Activated effector memory CD4-positive, alpha-beta T cell treated with Interleukin-2 at 50 U/mL for 16 hours (primary cell): ENCODE results near the gene ISCU.
"Not testable (repeated sequence)": the region's sequence is repeated elsewhere in the genome, so short reads cannot be mapped to it uniquely, and the experiment has no call there.

Experiments used
- DNase-seq: peaks from one replicate; pipeline ENCODE4 v3.0.0-alpha.2; 2020

Gene ISCU

GRCh38 chr12:108607981-108608600, 45.7 kb downstream of the ISCU start:
- DNase-seq: no peak

GRCh38 chr12:108608616-108609015, 46.2 kb downstream of the ISCU start:
- DNase-seq: no peak

GRCh38 chr12:108609537-108610335, 47.3 kb downstream of the ISCU start:
- no peak for DNase-seq

- no peak for DNase-seq
Observed at GRCh38 chr12:108610336-108610815, 48.0 kb downstream of the ISCU start.

- no peak for DNase-seq
Observed at GRCh38 chr12:108610856-108611605, 48.6 kb downstream of the ISCU start.

GRCh38 chr12:108611884-108612415, 49.6 kb downstream of the ISCU start:
- no peak for DNase-seq

GRCh38 chr12:108612788-108613282, 50.4 kb downstream of the ISCU start:
- no peak for DNase-seq

GRCh38 chr12:108613548-108613947, 51.2 kb downstream of the ISCU start:
- DNase-seq: no peak

GRCh38 chr12:108614041-108614440, 51.6 kb downstream of the ISCU start:
- no peak for DNase-seq

- DNase-seq: no peak
Observed at GRCh38 chr12:108614639-108615038, 52.2 kb downstream of the ISCU start.

GRCh38 chr12:108615918-108616317, 53.5 kb downstream of the ISCU start:
- DNase-seq: no peak

- no peak for DNase-seq
Observed at GRCh38 chr12:108616359-108616758, 54.0 kb downstream of the ISCU start.

- peak; percentile 57 for DNase-seq
Observed at GRCh38 chr12:108616941-108617858, 54.8 kb downstream of the ISCU start.

GRCh38 chr12:108618079-108618952, 55.9 kb downstream of the ISCU start:
- peak; percentile 61 for DNase-seq

- DNase-seq: not testable (repeated sequence)
Observed at GRCh38 chr12:108618953-108619274, 56.5 kb downstream of the ISCU start.
